HL-60 (cell line): ENCODE measurements around the gene PPP1R17.

ENCODE experiments used
- CTCF ChIP-seq: IDR thresholded peaks from one replicate; pipeline ENCODE4 v1.5.1; 2011; ENCODE audit warnings: low read length, control low read depth, inconsistent platforms; ENCODE audit not compliant: insufficient read depth
- GABPA ChIP-seq: IDR thresholded peaks from 2 replicates; pipeline ENCODE4 v1.6.1; 2012; ENCODE audit warnings: low read depth
- REST ChIP-seq: IDR thresholded peaks from 2 replicates; pipeline ENCODE4 v1.6.1; 2012; ENCODE audit warnings: low read depth; ENCODE audit not compliant: insufficient replicate concordance
- SPI1 ChIP-seq: IDR thresholded peaks from 2 replicates; pipeline ENCODE4 v1.6.1; 2012; ENCODE audit warnings: low read depth, mild to moderate bottlenecking, borderline replicate concordance

- TF ChIP-seq CTCF (no peak), REST (no peak), SPI1 (no peak), GABPA (no peak)
These were observed 17.6 kb upstream of the PPP1R17 start for GRCh38 chr7:31669461-31669860.
